Fibroblast of skin of left quadriceps (primary cell): ENCODE measurements around the gene PCDHGB1.
"Not testable (repeated sequence)": the region's sequence is repeated elsewhere in the genome, so short reads cannot be mapped to it uniquely, and the experiment has no call there.

Experiments
- DNase-seq, 2 experiments: peaks; one replicate each; pipeline ENCODE4 v3.0.0-alpha.2; 2013; ENCODE audit warnings: low read depth in 2 of 2

The PCDHGB1 gene

DNA sequence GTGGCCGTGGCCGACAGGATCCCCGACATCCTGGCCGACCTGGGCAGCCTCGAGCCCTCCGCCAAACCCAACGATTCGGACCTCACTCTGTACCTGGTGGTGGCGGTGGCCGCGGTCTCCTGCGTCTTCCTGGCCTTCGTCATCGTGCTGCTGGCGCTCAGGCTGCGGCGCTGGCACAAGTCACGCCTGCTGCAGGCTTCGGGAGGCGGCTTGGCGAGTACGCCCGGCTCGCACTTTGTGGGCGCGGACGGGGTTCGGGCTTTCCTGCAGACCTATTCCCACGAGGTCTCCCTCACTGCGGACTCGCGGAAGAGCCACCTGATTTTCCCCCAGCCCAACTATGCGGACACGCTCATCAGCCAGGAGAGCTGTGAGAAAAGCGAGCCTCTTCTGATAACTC, 3.9 kb upstream of the PCDHGB1 start:
- DNase-seq = not testable (repeated sequence)

DNA sequence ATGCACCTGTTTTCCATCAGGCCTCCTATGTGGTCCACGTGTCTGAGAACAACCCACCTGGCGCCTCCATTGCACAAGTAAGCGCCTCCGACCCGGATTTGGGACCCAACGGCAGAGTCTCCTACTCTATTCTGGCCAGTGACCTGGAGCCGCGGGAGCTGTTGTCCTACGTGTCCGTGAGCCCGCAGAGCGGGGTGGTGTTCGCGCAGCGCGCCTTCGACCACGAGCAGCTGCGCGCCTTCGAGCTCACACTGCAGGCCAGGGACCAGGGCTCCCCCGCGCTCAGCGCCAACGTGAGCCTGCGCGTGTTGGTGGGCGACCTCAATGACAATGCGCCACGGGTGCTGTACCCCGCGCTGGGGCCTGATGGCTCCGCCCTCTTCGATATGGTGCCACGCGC, 1.7 kb downstream of the PCDHGB1 start:
- DNase-seq = no peak

- DNase-seq = no peak
Observed at GRCh38 chr5:141354900-141355469, 5.1 kb downstream of the PCDHGB1 start, which contains the start of gene PCDHGA4. Gene PCDHGA4 (plus strand): TSS chr5:141355021. CDS start chr5:141355108, 87 bp downstream.

DNA sequence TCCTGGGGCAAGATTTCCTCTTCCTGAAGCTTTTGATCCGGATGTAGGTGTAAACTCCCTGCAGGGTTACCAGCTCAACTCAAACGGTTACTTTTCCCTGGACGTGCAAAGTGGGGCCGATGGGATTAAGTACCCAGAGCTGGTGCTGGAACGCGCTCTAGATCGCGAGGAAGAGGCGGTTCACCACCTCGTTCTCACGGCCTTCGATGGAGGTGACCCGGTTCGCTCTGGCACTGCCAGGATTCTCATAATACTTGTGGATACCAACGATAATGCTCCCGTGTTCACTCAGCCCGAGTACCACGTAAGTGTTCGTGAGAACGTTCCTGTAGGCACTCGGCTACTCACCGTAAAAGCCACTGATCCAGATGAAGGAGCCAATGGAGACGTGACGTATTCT, 5.7 kb downstream of the PCDHGB1 start:
- DNase-seq = no peak

- DNase-seq = no peak
Observed at GRCh38 chr5:141356133-141356532, 6.2 kb downstream of the PCDHGB1 start.

DNA sequence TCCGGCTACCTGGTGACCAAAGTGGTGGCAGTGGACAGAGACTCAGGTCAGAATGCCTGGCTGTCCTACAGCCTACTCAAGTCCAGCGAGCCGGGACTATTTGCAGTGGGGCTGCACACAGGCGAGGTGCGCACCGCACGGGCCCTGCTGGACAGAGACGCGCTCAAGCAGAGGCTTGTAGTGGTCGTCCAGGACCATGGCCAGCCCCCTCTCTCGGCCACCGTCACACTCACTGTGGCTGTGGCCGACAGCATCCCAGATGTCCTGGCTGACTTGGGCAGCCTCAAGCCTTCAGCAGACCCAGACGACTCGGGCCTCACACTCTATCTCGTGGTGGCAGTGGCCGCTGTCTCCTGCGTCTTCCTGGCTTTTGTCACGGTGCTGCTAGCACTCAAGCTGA, 7.1 kb downstream of the PCDHGB1 start:
- no peak for DNase-seq

- no peak for DNase-seq
Observed at GRCh38 chr5:141359790-141360426, 10.0 kb downstream of the PCDHGB1 start, which contains the start of gene PCDHGB2. Gene PCDHGB2 (plus strand): TSS chr5:141359994. CDS start chr5:141360136, 142 bp downstream.

DNA sequence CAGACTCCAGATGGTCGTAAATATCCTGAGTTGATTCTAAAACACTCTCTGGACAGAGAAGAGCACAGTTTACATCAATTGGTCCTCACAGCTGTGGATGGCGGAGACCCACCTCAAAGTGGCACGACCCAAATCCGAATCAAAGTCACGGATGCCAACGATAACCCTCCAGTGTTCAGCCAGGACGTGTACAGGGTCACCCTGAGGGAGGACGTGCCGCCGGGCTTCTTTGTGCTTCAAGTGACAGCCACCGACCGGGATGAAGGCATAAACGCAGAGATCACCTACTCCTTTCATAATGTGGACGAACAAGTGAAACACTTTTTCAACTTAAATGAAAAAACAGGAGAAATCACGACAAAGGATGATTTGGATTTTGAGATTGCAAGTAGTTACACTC, 10.8 kb downstream of the PCDHGB1 start:
- no peak for DNase-seq

GRCh38 chr5:141362719-141363118, 12.8 kb downstream of the PCDHGB1 start:
- no peak for DNase-seq

DNA sequence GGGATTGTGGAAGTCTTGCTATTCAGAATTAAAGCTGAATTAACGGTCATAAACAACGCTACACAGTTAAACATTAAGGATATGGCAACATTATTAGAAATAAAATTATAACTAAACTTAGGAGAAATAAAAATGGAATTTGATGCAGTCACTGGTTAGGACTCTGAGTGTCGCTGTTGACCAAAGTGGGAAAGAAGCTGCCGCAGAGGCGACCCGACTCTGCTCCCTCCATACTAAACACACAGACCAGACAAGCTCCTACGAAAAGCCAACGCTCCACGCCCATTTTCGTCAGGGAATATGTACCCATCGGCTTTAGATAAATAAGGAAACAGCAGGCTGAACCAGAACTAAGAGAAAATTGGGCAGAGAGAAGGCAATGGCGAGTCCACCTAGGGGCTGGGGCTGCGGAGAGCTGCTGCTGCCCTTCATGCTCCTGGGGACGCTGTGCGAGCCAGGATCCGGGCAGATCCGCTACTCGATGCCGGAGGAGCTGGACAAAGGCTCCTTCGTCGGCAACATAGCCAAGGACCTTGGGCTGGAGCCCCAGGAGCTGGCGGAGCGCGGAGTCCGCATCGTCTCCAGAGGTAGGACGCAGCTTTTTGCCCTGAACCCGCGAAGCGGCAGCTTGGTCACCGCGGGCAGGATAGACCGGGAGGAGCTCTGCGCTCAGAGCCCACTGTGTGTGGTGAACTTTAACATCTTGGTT, 14.2 kb downstream of the PCDHGB1 start, which contains the start of gene PCDHGA5:
Gene PCDHGA5, plus strand, starts transcription at position 211 of the 709 bp plus-strand sequence. Its CDS starts 169 bp downstream, at position 380.
- no peak for DNase-seq

DNA sequence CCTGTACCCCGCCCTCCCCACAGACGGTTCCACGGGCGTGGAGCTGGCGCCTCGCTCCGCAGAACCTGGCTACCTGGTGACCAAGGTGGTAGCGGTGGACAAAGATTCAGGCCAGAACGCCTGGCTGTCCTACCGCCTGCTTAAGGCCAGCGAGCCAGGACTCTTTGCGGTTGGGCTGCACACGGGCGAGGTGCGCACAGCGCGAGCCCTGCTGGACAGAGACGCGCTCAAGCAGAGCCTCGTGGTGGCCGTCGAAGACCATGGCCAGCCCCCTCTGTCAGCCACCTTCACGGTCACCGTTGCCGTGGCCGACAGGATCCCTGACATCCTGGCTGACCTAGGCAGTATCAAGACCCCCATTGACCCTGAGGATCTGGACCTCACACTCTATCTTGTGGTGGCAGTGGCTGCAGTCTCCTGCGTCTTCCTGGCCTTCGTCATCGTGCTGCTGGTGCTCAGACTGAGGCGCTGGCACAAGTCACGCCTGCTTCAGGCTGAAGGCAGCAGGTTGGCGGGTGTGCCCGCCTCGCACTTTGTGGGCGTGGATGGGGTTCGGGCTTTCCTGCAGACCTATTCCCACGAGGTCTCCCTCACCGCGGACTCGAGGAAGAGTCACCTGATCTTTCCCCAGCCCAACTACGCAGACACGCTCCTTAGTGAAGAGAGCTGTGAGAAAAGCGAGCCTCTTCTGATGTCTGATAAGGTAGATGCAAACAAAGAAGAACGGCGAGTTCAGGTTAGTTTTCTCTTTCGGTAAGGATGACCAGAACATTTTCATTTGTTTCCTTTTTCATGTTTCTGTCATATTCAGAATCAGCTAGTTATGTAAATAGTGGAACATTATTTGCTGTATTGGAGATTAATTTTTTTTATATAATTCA, 16.4 kb downstream of the PCDHGB1 start:
- DNase-seq = no peak

GRCh38 chr5:141369994-141370848, 20.3 kb downstream of the PCDHGB1 start, which contains the start of gene PCDHGB3:
Gene PCDHGB3 (plus strand): TSS chr5:141370242. CDS start chr5:141370395, 153 bp downstream.
- peak in 1 of 2 experiments; percentile 42 for DNase-seq

DNA sequence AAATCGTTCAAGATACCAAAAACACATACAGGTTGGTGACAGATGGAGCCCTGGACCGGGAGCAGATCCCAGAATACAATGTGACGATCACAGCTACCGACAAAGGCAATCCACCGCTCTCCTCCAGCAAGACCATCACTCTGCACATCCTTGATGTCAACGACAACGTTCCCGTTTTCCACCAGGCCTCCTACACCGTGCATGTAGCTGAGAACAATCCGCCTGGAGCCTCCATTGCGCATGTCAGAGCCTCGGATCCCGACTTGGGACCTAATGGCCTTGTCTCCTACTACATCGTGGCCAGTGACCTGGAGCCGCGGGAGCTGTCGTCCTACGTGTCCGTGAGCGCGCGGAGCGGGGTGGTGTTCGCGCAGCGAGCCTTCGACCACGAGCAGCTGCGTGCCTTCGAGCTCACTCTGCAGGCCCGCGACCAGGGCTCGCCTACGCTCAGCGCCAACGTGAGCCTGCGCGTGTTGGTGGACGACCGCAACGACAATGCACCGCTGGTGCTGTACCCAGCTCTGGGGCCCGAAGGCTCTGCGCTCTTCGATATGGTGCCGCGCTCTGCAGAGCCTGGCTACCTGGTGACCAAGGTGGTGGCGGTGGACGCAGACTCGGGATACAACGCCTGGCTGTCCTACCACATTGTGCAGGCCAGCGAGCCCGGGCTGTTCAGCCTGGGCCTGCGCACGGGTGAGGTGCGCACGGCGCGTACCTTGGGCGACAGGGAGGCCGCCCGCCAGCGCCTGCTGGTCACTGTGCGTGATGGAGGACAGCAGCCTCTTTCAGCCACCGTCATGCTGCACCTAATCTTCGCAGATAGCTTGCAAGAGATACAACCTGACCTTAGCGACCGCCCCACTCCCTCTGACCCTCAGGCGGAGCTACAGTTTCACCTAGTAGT, 21.9 kb downstream of the PCDHGB1 start:
- no peak for DNase-seq

- DNase-seq = no peak
Observed at GRCh38 chr5:141373673-141374317, 23.9 kb downstream of the PCDHGB1 start, which contains the start of gene PCDHGA6. Gene PCDHGA6 (plus strand): TSS chr5:141373891. CDS start chr5:141374084, 193 bp downstream.

GRCh38 chr5:141374627-141375026, 24.7 kb downstream of the PCDHGB1 start:
- no peak for DNase-seq

DNA sequence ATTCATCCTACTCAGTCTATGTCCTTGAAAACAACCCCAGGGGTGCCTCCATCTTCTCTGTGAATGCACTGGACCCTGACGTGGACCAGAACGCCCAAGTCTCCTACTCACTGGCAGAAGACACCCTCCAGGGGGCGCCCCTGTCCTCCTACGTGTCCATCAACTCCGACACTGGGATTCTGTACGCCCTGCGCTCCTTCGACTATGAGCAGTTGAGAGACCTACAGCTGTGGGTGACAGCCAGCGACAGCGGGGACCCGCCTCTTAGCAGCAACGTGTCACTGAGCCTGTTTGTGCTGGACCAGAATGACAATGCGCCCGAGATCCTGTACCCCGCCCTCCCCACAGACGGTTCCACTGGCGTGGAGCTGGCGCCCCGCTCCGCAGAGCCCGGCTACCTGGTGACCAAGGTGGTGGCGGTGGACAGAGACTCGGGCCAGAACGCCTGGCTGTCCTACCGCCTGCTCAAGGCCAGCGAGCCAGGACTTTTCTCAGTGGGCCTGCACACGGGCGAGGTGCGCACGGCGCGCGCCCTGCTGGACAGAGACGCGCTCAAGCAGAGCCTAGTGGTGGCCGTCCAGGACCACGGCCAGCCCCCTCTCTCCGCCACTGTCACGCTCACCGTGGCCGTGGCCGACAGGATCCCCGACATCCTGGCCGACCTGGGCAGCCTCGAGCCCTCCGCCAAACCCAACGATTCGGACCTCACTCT, 25.7 kb downstream of the PCDHGB1 start:
- DNase-seq = not testable (repeated sequence)

GRCh38 chr5:141382469-141383294, 32.8 kb downstream of the PCDHGB1 start, which contains the start of gene PCDHGA7:
Gene PCDHGA7 (plus strand): TSS chr5:141382742. CDS start chr5:141382900, 158 bp downstream.
- DNase-seq = no peak
